ENCODE data around the gene NAA20.

NAA20 gene

DNA sequence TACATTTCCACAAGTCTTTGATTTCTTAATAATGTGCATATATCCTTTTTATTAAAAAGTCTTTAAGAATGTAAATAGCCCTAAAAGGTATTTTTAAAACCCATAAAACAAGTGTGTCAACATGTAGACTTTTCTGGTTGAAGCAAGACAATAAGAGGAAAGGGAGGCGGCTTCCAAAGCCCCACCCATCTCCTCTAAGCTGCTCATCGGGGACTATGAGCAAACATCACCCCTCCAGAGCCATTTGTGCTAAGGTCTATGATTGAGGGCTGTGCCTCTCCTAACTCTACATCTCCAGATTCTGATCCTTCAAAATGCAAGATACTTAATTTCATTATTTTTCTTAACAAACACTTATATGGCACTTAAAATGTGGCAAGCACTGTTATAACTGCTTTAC lies 2.5 kb upstream of the NAA20 start:
- H3K27me3 ChIP-seq (ENCODE audit: insufficient read depth, poor library complexity, severe bottlenecking) = no peaks in the 10 kb centered on the region
- no peak for TF ChIP-seq GABPA (IDR thresholded peaks at IDR 0.05; ENCODE audit: low read depth)
- no peak for TF ChIP-seq REST (IDR thresholded peaks at IDR 0.05; ENCODE audit: insufficient replicate concordance, low read depth)
- TF ChIP-seq SPI1 (IDR thresholded peaks at IDR 0.05; ENCODE audit: borderline replicate concordance, low read depth) = no peak
- TF ChIP-seq, protein P1, sequence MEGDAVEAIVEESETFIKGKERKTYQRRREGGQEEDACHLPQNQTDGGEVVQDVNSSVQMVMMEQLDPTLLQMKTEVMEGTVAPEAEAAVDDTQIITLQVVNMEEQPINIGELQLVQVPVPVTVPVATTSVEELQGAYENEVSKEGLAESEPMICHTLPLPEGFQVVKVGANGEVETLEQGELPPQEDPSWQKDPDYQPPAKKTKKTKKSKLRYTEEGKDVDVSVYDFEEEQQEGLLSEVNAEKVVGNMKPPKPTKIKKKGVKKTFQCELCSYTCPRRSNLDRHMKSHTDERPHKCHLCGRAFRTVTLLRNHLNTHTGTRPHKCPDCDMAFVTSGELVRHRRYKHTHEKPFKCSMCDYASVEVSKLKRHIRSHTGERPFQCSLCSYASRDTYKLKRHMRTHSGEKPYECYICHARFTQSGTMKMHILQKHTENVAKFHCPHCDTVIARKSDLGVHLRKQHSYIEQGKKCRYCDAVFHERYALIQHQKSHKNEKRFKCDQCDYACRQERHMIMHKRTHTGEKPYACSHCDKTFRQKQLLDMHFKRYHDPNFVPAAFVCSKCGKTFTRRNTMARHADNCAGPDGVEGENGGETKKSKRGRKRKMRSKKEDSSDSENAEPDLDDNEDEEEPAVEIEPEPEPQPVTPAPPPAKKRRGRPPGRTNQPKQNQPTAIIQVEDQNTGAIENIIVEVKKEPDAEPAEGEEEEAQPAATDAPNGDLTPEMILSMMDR (IDR thresholded peaks at IDR 0.05; ENCODE audit: insufficient read depth, low read length) = no peak
- no peak for TF ChIP-seq POLR2AphosphoS5 (IDR thresholded peaks at IDR 0.05; ENCODE audit: low read depth)
- H3K27ac ChIP-seq (replicated peaks) = no peak overlapping the region
- H3K4me3 ChIP-seq (replicated peaks; ENCODE audit: insufficient read depth, low read length) = no peak overlapping the region
- no peak for DNase-seq (ENCODE audit: low read depth in 1 of 2, low spot score in 1 of 2)

DNA sequence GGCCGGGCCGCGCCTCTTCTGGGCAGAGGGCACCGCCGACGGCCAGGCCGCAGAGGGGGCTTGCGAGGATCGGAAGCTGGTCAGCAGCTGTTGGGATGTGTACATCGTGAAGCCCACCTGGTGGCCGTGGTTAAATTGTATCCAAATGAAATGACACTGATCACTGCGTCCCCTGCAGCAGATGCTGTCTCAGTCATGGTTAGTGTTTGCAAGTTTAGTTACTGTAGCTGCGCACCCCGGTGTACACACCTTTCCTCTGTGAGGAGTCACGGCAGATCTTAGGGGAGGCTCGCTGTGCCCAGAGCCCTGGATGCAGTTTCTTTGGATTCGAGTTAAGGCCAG lies 653 bp downstream of the NAA20 start:
- Histone ChIP-seq H3K27ac (replicated peaks) (peak overlapping the region; percentile 77), H3K27me3 (ENCODE audit: insufficient read depth, poor library complexity, severe bottlenecking) (no peaks in the 10 kb centered on the region), H3K4me3 (replicated peaks; ENCODE audit: insufficient read depth, low read length) (peak overlapping the region; percentile 95)
- TF ChIP-seq REST (IDR thresholded peaks at IDR 0.05; ENCODE audit: insufficient replicate concordance, low read depth) (no peak), GABPA (IDR thresholded peaks at IDR 0.05; ENCODE audit: low read depth) (no peak), SPI1 (IDR thresholded peaks at IDR 0.05; ENCODE audit: borderline replicate concordance, low read depth) (no peak)
- peak in 1 of 2 experiments; percentile 11 for DNase-seq (ENCODE audit: low read depth in 1 of 2, low spot score in 1 of 2)

GRCh38 chr20:20018366-20018765 lies 1.2 kb downstream of the NAA20 start:
- DNase-seq (ENCODE audit: low read depth in 1 of 2, low spot score in 1 of 2) = peak; percentile 49 to 52
- Histone ChIP-seq H3K4me3 (replicated peaks; ENCODE audit: insufficient read depth, low read length) (peak overlapping the region; percentile 95), H3K27ac (replicated peaks) (peak overlapping the region; percentile 77), H3K27me3 (ENCODE audit: insufficient read depth, poor library complexity, severe bottlenecking) (no peaks in the 10 kb centered on the region)
- TF ChIP-seq, protein P1 (IDR thresholded peaks at IDR 0.05; ENCODE audit: insufficient read depth, low read length) = no peak
- TF ChIP-seq SPI1 (IDR thresholded peaks at IDR 0.05; ENCODE audit: borderline replicate concordance, low read depth) (no peak), REST (IDR thresholded peaks at IDR 0.05; ENCODE audit: insufficient replicate concordance, low read depth) (no peak), GABPA (IDR thresholded peaks at IDR 0.05; ENCODE audit: low read depth) (no peak), POLR2AphosphoS5 (IDR thresholded peaks at IDR 0.05; ENCODE audit: low read depth) (no peak)
